ENCODE data around the gene IL6. TPM values are rescaled to one million over a fixed set of nuclear protein-coding genes. Genes with fewer than 3 reads are reported as not detected.

Gene IL6
- total and polyA plus RNA-seq, 2 of the 8 experiments (the other 6 are each of a cell fraction or from before 2014, with no cell fraction given), result 0.12 to 0.41 TPM

- TF ChIP-seq BACH1 (IDR thresholded peaks at IDR 0.05; ENCODE audit: low read length) (no peak), RNF2 (IDR thresholded peaks at IDR 0.05; ENCODE audit: borderline replicate concordance, low read depth, low read length, missing control alignments, poor library complexity, severe bottlenecking) (no peak), TAF1 (IDR thresholded peaks at IDR 0.05; ENCODE audit: low read depth, low read length) (no peak), SIRT6 (IDR thresholded peaks at IDR 0.05; ENCODE audit: low read length) (no peak), CHD1 (IDR thresholded peaks at IDR 0.05; ENCODE audit: low read depth, low read length) (no peak), CHD2 (IDR thresholded peaks at IDR 0.05; ENCODE audit: low read length) (no peak)
- TF ChIP-seq, protein P1, sequence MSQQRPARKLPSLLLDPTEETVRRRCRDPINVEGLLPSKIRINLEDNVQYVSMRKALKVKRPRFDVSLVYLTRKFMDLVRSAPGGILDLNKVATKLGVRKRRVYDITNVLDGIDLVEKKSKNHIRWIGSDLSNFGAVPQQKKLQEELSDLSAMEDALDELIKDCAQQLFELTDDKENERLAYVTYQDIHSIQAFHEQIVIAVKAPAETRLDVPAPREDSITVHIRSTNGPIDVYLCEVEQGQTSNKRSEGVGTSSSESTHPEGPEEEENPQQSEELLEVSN (IDR thresholded peaks at IDR 0.05), result no peak
- TF ChIP-seq, protein P2, sequence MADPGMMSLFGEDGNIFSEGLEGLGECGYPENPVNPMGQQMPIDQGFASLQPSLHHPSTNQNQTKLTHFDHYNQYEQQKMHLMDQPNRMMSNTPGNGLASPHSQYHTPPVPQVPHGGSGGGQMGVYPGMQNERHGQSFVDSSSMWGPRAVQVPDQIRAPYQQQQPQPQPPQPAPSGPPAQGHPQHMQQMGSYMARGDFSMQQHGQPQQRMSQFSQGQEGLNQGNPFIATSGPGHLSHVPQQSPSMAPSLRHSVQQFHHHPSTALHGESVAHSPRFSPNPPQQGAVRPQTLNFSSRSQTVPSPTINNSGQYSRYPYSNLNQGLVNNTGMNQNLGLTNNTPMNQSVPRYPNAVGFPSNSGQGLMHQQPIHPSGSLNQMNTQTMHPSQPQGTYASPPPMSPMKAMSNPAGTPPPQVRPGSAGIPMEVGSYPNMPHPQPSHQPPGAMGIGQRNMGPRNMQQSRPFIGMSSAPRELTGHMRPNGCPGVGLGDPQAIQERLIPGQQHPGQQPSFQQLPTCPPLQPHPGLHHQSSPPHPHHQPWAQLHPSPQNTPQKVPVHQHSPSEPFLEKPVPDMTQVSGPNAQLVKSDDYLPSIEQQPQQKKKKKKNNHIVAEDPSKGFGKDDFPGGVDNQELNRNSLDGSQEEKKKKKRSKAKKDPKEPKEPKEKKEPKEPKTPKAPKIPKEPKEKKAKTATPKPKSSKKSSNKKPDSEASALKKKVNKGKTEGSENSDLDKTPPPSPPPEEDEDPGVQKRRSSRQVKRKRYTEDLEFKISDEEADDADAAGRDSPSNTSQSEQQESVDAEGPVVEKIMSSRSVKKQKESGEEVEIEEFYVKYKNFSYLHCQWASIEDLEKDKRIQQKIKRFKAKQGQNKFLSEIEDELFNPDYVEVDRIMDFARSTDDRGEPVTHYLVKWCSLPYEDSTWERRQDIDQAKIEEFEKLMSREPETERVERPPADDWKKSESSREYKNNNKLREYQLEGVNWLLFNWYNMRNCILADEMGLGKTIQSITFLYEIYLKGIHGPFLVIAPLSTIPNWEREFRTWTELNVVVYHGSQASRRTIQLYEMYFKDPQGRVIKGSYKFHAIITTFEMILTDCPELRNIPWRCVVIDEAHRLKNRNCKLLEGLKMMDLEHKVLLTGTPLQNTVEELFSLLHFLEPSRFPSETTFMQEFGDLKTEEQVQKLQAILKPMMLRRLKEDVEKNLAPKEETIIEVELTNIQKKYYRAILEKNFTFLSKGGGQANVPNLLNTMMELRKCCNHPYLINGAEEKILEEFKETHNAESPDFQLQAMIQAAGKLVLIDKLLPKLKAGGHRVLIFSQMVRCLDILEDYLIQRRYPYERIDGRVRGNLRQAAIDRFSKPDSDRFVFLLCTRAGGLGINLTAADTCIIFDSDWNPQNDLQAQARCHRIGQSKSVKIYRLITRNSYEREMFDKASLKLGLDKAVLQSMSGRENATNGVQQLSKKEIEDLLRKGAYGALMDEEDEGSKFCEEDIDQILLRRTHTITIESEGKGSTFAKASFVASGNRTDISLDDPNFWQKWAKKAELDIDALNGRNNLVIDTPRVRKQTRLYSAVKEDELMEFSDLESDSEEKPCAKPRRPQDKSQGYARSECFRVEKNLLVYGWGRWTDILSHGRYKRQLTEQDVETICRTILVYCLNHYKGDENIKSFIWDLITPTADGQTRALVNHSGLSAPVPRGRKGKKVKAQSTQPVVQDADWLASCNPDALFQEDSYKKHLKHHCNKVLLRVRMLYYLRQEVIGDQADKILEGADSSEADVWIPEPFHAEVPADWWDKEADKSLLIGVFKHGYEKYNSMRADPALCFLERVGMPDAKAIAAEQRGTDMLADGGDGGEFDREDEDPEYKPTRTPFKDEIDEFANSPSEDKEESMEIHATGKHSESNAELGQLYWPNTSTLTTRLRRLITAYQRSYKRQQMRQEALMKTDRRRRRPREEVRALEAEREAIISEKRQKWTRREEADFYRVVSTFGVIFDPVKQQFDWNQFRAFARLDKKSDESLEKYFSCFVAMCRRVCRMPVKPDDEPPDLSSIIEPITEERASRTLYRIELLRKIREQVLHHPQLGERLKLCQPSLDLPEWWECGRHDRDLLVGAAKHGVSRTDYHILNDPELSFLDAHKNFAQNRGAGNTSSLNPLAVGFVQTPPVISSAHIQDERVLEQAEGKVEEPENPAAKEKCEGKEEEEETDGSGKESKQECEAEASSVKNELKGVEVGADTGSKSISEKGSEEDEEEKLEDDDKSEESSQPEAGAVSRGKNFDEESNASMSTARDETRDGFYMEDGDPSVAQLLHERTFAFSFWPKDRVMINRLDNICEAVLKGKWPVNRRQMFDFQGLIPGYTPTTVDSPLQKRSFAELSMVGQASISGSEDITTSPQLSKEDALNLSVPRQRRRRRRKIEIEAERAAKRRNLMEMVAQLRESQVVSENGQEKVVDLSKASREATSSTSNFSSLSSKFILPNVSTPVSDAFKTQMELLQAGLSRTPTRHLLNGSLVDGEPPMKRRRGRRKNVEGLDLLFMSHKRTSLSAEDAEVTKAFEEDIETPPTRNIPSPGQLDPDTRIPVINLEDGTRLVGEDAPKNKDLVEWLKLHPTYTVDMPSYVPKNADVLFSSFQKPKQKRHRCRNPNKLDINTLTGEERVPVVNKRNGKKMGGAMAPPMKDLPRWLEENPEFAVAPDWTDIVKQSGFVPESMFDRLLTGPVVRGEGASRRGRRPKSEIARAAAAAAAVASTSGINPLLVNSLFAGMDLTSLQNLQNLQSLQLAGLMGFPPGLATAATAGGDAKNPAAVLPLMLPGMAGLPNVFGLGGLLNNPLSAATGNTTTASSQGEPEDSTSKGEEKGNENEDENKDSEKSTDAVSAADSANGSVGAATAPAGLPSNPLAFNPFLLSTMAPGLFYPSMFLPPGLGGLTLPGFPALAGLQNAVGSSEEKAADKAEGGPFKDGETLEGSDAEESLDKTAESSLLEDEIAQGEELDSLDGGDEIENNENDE (IDR thresholded peaks at IDR 0.05; ENCODE audit: insufficient replicate concordance, low read length), result no peak
Observed at GRCh38 chr7:22702516-22702915, 24.5 kb upstream of the IL6 start (continued).
